A549 (cell line): Measurements from ENCODE around the gene FAM174B.

ENCODE experiments used
- EP300 ChIP-seq, 2 experiments: fragments of >200 bp; sonication (Bioruptor Twin); formaldehyde crosslinking; IDR thresholded peaks; 2 replicates in 1 of 2; 3 replicates in 1 of 2; pipeline ENCODE4 v1.6.1; 2016 to 2017
- MAZ ChIP-seq: fragments of 150-350 bp; IDR thresholded peaks from 2 replicates; pipeline ENCODE4 v1.6.1; 2014; ENCODE audit warnings: antibody characterized with exemption, low read depth, low read length, borderline replicate concordance
- POLR2A ChIP-seq: IDR thresholded peaks from 2 replicates; pipeline ENCODE4 v1.6.1; 2012; ENCODE audit warnings: mild to moderate bottlenecking, low read length

- TF ChIP-seq POLR2A: no peak
- no peak for TF ChIP-seq MAZ
- TF ChIP-seq EP300 (IDR thresholded peaks at IDR 0.05): no peak
These were observed 30.2 kb downstream of the FAM174B start for GRCh38 chr15:92625251-92625980.
